NCI-H524 (cell line): ENCODE data around the gene C1orf115.
"Not testable (repeated sequence)": the region's sequence is repeated elsewhere in the genome, so short reads cannot be mapped to it uniquely, and the experiment has no call there.

Source experiments
- DNase-seq, 2 experiments: peaks; one replicate each; lab custom pipeline; 2025; lab: John Stamatoyannopoulos, UW

C1orf115 gene

GRCh38 chr1:220726634-220727033 is 36.5 kb downstream of the C1orf115 start:
- DNase-seq: no peak

- DNase-seq: no peak
Observed at GRCh38 chr1:220727519-220727918, 37.4 kb downstream of the C1orf115 start.

- no peak for DNase-seq
Observed at GRCh38 chr1:220730486-220730885, 40.3 kb downstream of the C1orf115 start.

- DNase-seq: no peak
Observed at GRCh38 chr1:220732137-220732536, 42.0 kb downstream of the C1orf115 start.

- no peak for DNase-seq
Observed at GRCh38 chr1:220732621-220733020, 42.5 kb downstream of the C1orf115 start.

- DNase-seq: peak; percentile 55 to 74
Observed at GRCh38 chr1:220733086-220733601, 43.0 kb downstream of the C1orf115 start.

GRCh38 chr1:220734571-220735326 is 44.6 kb downstream of the C1orf115 start:
- DNase-seq: no peak

GRCh38 chr1:220736283-220736682 is 46.1 kb downstream of the C1orf115 start:
- DNase-seq: not testable (repeated sequence)

- DNase-seq: no peak
Observed at GRCh38 chr1:220741349-220741748, 51.2 kb downstream of the C1orf115 start.

GRCh38 chr1:220741825-220742224 is 51.7 kb downstream of the C1orf115 start:
- DNase-seq: no peak

- DNase-seq: no peak
Observed at GRCh38 chr1:220742520-220742919, 52.4 kb downstream of the C1orf115 start.

GRCh38 chr1:220746851-220747250 is 56.7 kb downstream of the C1orf115 start:
- no peak for DNase-seq

- peak in 1 of 2 experiments; percentile 30 for DNase-seq
Observed at GRCh38 chr1:220747437-220748088, 57.4 kb downstream of the C1orf115 start.

- DNase-seq: peak; percentile 53 to 76
Observed at GRCh38 chr1:220748089-220748934, 58.1 kb downstream of the C1orf115 start, which contains the start of gene MTARC2. Gene MTARC2 (plus strand): TSS chr1:220748322. CDS start chr1:220748532, 210 bp downstream.
